ENCODE data around the gene CEP350. TPM values are rescaled to one million over a fixed set of nuclear protein-coding genes. Genes with fewer than 3 reads are reported as not detected.

The CEP350 gene
- total RNA-seq, 1 donor from 2014 or later = 18.0 TPM

GRCh38 chr1:180152588-180152987, 198.0 kb downstream of the CEP350 start:
- DNase-seq (ENCODE audit: low spot score) = no peak
- no peak for ATAC-seq

DNA sequence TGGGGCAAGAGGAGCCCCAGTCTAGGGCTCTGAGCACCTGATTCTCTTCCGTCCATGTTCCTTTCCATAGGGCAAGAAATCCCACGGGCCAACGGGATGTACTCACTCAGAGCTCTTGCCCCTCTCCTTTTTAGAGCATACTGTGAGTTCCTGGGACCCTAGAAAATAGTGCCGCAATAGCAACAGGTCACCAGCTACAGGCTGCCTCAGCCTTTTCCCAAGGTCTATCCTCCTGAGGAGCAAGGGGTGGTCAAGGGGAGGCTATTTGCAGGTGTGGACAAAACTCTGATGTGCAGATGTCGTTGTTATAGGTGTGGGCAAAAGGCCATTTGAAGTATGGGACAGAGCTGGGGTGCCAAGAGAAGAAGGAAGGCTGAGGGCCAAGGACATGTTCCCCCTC, 198.4 kb downstream of the CEP350 start:
- ATAC-seq (no peak), DNase-seq (ENCODE audit: low spot score) (peak; percentile 37)

DNA sequence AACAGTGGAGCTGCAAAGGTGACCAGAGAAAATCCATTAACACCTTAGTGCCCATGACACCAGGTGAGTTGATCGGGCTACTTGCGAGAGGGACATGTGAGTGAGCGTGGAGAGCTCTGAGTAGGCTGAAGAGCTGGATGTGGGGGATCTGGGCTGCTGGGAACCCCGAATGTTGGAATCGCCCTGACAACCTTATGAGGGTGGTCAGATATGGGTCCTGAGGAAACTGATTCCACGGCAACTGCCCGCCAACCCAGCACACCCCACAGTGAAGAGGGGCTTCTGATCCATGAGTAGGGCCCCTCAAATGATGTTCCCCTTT, 199.4 kb downstream of the CEP350 start:
- ATAC-seq (no peak), DNase-seq (ENCODE audit: low spot score) (no peak)

DNA sequence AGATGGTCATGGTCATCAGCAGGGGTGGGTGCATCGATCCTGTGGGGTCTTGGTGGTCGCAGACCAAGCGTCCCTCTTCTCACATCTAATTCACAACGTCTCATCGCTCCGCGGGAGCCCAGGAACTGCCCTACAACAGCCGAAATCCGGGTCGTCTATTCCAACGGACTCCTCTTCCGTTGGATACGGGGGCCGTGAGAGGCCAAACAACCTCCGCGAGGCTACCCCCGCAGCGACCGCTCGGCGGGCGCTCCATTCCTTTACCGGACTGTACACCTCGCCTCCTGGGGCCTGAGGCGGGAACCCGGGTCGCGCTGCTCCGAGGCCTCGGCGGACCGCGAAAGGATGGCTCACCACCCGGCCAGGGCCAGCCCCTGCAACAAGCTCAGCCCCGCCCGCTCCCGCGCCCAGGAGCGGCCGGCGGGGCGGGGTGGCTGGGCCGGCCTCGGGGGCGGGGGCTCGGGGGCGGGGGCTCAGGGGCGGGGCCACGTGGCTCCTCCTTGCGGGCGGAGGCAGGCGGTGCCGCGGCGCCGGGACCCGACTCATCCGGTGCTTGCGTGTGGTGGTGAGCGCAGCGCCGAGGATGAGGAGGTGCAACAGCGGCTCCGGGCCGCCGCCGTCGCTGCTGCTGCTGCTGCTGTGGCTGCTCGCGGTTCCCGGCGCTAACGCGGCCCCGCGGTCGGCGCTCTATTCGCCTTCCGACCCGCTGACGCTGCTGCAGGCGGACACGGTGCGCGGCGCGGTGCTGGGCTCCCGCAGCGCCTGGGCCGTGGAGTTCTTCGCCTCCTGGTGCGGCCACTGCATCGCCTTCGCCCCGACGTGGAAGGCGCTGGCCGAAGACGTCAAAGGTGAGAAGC, 199.9 kb downstream of the CEP350 start, which contains the start of gene QSOX1:
Gene QSOX1, plus strand, starts transcription at position 545 of the 857 bp plus-strand sequence. Its CDS starts 39 bp downstream, at position 584.
- DNase-seq (ENCODE audit: low spot score) (peak; percentile 80), ATAC-seq (peak; percentile 83)

GRCh38 chr1:180155182-180155682, 200.6 kb downstream of the CEP350 start:
- DNase-seq (ENCODE audit: low spot score) (peak; percentile 49), ATAC-seq (no peak)

DNA sequence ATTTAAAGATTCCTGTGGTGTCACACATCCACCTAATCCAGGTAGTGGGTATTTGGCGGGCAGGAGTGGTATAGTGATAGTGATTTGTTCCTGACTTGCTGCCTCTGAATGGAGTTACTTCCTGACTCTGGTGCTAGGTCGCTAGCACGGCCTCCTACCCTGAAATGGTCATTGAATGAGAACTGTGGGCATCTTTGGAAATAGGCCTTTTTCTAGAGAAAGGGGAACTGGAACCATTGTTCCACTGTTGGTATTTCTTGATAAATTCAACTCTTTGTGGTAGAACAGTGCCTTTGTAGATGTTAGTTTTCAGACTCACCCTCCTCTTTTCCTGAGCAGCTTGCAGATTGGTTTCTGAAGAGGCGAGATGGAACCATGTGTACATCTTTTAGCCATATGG, 201.6 kb downstream of the CEP350 start:
- DNase-seq (ENCODE audit: low spot score) (peak; percentile 23), ATAC-seq (no peak)

GRCh38 chr1:180156631-180157091, 202.1 kb downstream of the CEP350 start:
- DNase-seq (ENCODE audit: low spot score) = peak; percentile 33
- no peak for ATAC-seq

- ATAC-seq (no peak), DNase-seq (ENCODE audit: low spot score) (peak; percentile 45)
Observed at GRCh38 chr1:180157108-180157507, 202.5 kb downstream of the CEP350 start.

GRCh38 chr1:180157576-180158057, 203.0 kb downstream of the CEP350 start:
- ATAC-seq (peak; percentile 73), DNase-seq (ENCODE audit: low spot score) (peak; percentile 60)

DNA sequence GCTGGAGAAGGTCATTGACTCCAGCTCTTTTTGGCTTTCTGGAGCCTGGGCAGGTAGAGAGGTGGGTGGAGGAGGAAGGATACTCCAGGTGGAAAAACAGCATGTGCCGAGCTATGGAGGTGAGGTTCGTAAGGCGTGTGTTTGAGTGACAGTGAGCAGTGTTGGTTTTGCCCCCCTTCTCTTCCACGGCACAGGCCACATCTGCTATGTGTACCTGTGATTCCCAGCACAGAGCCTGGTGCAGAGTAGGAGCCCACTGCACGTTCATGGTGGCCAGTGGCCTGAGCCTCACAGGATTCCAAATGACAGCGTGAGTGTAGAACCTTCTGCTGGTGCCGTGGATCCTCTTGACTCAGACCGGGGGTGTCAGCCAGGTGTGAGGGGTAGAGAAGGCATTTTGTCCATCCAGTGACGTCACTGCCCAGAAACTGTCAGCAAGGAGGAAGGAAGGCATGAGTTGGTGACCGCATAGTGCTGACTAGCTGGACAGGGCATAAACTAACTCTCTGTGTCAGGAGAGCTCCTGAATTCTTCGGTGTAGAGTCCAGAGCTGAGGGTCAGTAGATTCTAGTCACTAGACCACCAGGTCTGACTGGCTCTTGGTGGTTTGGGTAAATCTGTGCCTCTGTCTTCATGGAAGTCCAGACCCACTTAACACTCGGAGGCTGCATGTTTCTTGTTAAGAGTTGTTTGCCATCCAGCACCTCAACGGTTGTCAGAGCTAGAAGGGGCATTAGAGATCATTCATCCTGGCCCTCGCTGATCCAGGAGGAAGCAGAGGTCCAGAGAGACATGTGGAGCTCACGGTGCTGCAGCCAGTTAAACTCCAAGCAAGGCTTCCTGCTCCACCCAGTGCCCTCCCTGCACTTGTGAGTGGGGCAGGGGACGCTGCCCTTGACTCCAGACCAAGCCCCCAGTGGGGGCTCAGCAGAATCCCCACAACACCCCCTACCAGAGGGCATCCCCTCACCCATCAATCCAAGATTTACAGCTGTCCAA, 203.8 kb downstream of the CEP350 start:
- ATAC-seq (no peak), DNase-seq (ENCODE audit: low spot score) (peak; percentile 46)

DNA sequence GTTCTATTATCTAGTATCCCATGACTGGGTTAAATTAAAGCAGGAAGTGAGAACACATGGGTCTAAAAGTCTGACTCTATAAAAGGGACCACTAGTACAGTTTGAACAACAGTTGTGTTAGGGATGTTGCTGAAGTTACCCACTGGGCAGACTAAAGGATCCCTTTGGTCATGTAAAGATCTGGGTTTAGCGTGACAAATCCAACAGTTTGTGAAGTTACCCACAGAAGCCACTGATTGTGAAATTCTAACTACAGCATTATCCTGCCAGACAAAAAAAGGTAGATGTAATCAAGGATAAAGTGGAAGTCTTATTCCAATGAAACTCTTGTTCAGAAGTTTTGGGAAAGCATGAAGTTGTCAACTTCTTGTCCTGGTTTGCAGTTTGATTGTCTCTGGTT, 205.7 kb downstream of the CEP350 start:
- peak; percentile 10 for DNase-seq (ENCODE audit: low spot score)
- ATAC-seq = no peak

- no peak for ATAC-seq
Observed at GRCh38 chr1:180163041-180163440, 208.4 kb downstream of the CEP350 start.

More at GRCh38 chr1:180163041-180163440, 208.4 kb downstream of the CEP350 start:
- no peak for DNase-seq (ENCODE audit: low spot score)

Other genes starting within 250 kb of the CEP350 start
- 0.05 TPM for gene FAM163A, start 211.5 kb upstream of the CEP350 start, total RNA-seq
- 84.1 TPM for gene TOR1AIP2, start 77.0 kb upstream of the CEP350 start, total RNA-seq
- gene TOR1AIP1, start 72.5 kb upstream of the CEP350 start, total RNA-seq = 22.2 TPM
- 41.1 TPM for gene QSOX1, start 200.1 kb downstream of the CEP350 start, total RNA-seq